Measurements from ENCODE around the gene COL18A1. TPM values are rescaled to one million over a fixed set of nuclear protein-coding genes. Genes with fewer than 3 reads are reported as not detected.
"Not testable (repeated sequence)": the region's sequence is repeated elsewhere in the genome, so short reads cannot be mapped to it uniquely, and the experiment has no call there.

The COL18A1 gene
- total and polyA plus RNA-seq, 2 of the 8 experiments (the other 6 are each of a cell fraction or from before 2014, with no cell fraction given), result 145 to 201 TPM

GRCh38 chr21:45527151-45527999 lies 122.4 kb downstream of the COL18A1 start:
- H3K56ac ChIP-seq (replicated peaks; ENCODE audit: insufficient read length, low read depth, low read length); H3K79me2 ChIP-seq (ENCODE audit: control insufficient read depth in 1 of 2, insufficient read depth in 2 of 2, low read length in 2 of 2); FAIRE-seq; H3K4me2 ChIP-seq (ENCODE audit: insufficient read depth in 1 of 2, low read depth in 2 of 2, low read length in 2 of 2); H4K5ac ChIP-seq (ENCODE audit: insufficient read length, low read depth, low read length); H4K91ac ChIP-seq (replicated peaks; ENCODE audit: insufficient read length, low read length); H2BK15ac ChIP-seq (ENCODE audit: low read length); H3K27me3 ChIP-seq (replicated peaks in 1 of 4; ENCODE audit: control insufficient read depth in 3 of 4, extremely low read depth in 1 of 4, insufficient read depth in 3 of 4, low read length in 3 of 4); H2BK120ac ChIP-seq (replicated peaks; ENCODE audit: low read depth, low read length); H3K4me3 ChIP-seq (ENCODE audit: extremely low read depth in 1 of 4, insufficient read depth in 2 of 4, low read depth in 3 of 4, low read length in 4 of 4); H2AK5ac ChIP-seq (ENCODE audit: low read depth, low read length); H2BK5ac ChIP-seq (ENCODE audit: low read depth, low read length); H3K23ac ChIP-seq (ENCODE audit: insufficient read length); H2AFZ ChIP-seq (ENCODE audit: low read length); H3K18ac ChIP-seq (ENCODE audit: extremely low read depth, low read length); H3K9me3 ChIP-seq (ENCODE audit: insufficient read depth in 2 of 2, low read depth in 1 of 2, low read length in 1 of 2); H2BK20ac ChIP-seq (ENCODE audit: low read length); H4K8ac ChIP-seq (ENCODE audit: extremely low read depth, insufficient read depth, low read length); H3K4me1 ChIP-seq (replicated peaks in 1 of 4; ENCODE audit: control insufficient read depth in 3 of 4, insufficient read depth in 4 of 4, low read length in 3 of 4); H3K79me1 ChIP-seq (ENCODE audit: low read depth, low read length); H3K14ac ChIP-seq (ENCODE audit: insufficient read length); H2BK12ac ChIP-seq (ENCODE audit: low read depth, low read length); H3K27ac ChIP-seq (ENCODE audit: low read depth, low read length); H3K4ac ChIP-seq (replicated peaks; ENCODE audit: insufficient read length, low read depth, low read length); H3K9ac ChIP-seq (replicated peaks in 1 of 4; ENCODE audit: extremely low read depth in 1 of 4, low read depth in 3 of 4, low read length in 3 of 4): not testable (repeated sequence)
- 70% methylated on average over 10 of the region's 19 CpGs; no CpG with 5 or more reads in 1 of the 2 experiments for WGBS, 2 experiments (ENCODE audit: extremely low coverage in 1 of 2, insufficient coverage in 1 of 2, insufficient read length in 1 of 2, insufficient replicate concordance in 2 of 2, low coverage in 1 of 2, low lambda C conversion rate in 2 of 2, missing lambda C conversion rate in 1 of 2)
- TF ChIP-seq SP2 (IDR thresholded peaks at IDR 0.05; ENCODE audit: low read length) (peak; percentile 19; the same call in 1 of the 2 replicates), HDAC2 (IDR thresholded peaks at IDR 0.05; ENCODE audit: borderline replicate concordance in 1 of 2, low read depth in 2 of 2, low read length in 2 of 2) (0 out of 4 replicates have a peak, but pooled peaks of 1 of the 2 experiments have one; percentile 35), TEAD4 (IDR thresholded peaks at IDR 0.05; ENCODE audit: low read depth, low read length) (0 out of 2 replicates have a peak, but pooled peaks have one; percentile 48), SP4 (IDR thresholded peaks at IDR 0.05; ENCODE audit: low read length) (peak; percentile 84; the same call in 1 of the 2 replicates), KDM1A (IDR thresholded peaks at IDR 0.05; ENCODE audit: borderline replicate concordance, low read length) (peak; percentile 86)
- DNase-seq (ENCODE audit: low read depth in 1 of 2, low spot score in 2 of 2), result peak; percentile 61 to 80
- peaks cover 10% of the 10 kb centered on the region for H3K23me2 ChIP-seq (ENCODE audit: low read depth, low read length)
- H3K36me3 ChIP-seq (ENCODE audit: control insufficient read depth in 2 of 4, insufficient read depth in 4 of 4, low read length in 3 of 4), result peaks cover 9 to 30% (median 18%) of the 10 kb centered on the region in 4 experiments; a peak in 6 of 8 replicates
- CTCF ChIA-PET (ENCODE audit: partially characterized antibody), result interaction anchor here (1.1 kb wide), 2 partner anchors 29 to 238 kb away, joined by 3 read pairs; no protein-coding TSS in a partner anchor
- POLR2A ChIA-PET (ENCODE audit: partially characterized antibody), result interaction anchor here (0.6 to 1.0 kb wide), 3 partner anchors 79 to 123 kb away, joined by 3 to 4 read pairs (median 3); no protein-coding TSS in a partner anchor
- peaks cover 6 to 18% of the 10 kb centered on the region in 2 experiments for H4K20me1 ChIP-seq (replicated peaks in 1 of 2; ENCODE audit: control insufficient read depth in 1 of 2, insufficient read depth in 2 of 2, low read length in 2 of 2)

Measured in H1 (cell line).